ENCODE results near the gene BRICD5. TPM values are rescaled to one million over a fixed set of nuclear protein-coding genes. Genes with fewer than 3 reads are reported as not detected.

The BRICD5 gene
- polyA plus RNA-seq, 1 donor from 2014 or later: 0.35 TPM

DNA sequence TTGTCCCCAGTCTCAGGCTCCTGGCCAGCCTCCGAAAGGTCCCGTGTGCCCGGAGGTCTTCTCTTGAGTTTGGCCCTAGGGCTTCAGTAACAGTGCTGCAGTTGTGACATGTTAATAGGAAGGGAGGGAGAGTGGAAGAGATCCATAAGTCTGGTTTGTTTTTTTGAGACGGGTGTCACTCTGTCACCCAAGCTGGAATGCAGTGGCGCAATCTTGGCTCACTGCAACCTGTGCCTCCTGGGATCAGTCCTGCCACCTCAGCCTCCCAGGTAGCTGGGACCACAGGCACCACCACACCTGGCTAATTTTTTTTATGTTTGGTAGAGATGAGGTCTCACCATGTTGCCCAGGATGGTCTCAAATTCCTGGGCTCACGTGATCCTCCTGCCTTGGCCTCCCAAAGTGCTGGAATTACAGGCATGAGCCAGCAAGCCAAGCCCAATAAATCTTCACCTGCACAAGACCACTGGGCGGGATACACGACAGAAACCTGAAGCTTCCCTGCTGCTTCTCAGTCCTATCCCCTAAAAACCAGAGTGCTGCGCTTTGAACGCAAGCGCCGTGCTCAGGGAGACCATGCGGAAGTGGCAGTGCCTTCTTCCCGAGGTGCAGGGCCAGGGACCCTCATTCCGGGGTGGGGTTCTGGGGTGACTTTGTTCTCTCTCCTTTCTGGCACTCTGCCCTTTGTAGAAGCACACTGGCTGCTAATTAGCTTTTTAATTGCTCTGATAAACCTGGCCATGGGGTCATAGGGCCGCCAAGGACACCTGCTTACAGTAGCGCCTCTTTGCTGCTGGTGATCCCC is 44.2 kb downstream of the BRICD5 start:
- peak overlapping the region in 1 of 3 donors; percentile 31 for H3K27ac Mint-ChIP-seq
- H3K4me3 Mint-ChIP-seq: no peak overlapping the region
- H3K4me1 Mint-ChIP-seq: no peaks in the 10 kb centered on the region
- no peaks in the 10 kb centered on the region for H3K9me3 Mint-ChIP-seq
- no peaks in the 10 kb centered on the region for H3K36me3 Mint-ChIP-seq
- no peaks in the 10 kb centered on the region for H3K27me3 Mint-ChIP-seq

- Mint-ChIP-seq H3K4me3 (no peak overlapping the region), H3K36me3 (no peaks in the 10 kb centered on the region), H3K27me3 (no peaks in the 10 kb centered on the region), H3K4me1 (peaks cover 0 to 2% (median 2%) of the 10 kb centered on the region in 3 donors), H3K9me3 (no peaks in the 10 kb centered on the region), H3K27ac (no peak overlapping the region)
These were observed 44.8 kb downstream of the BRICD5 start for GRCh38 chr16:2165861-2166260.

GRCh38 chr16:2163211-2163881 is 47.3 kb downstream of the BRICD5 start:
- Mint-ChIP-seq H3K4me3 (no peak overlapping the region), H3K27me3 (no peaks in the 10 kb centered on the region), H3K27ac (peak overlapping the region in 1 of 3 donors; percentile 64), H3K4me1 (peaks cover 0 to 8% (median 6%) of the 10 kb centered on the region in 3 donors), H3K36me3 (no peaks in the 10 kb centered on the region), H3K9me3 (no peaks in the 10 kb centered on the region)

GRCh38 chr16:2162676-2163118 is 48.0 kb downstream of the BRICD5 start:
- no peaks in the 10 kb centered on the region for H3K27me3 Mint-ChIP-seq
- no peak overlapping the region for H3K27ac Mint-ChIP-seq
- no peaks in the 10 kb centered on the region for H3K36me3 Mint-ChIP-seq
- peaks cover 0 to 8% (median 8%) of the 10 kb centered on the region in 3 donors for H3K4me1 Mint-ChIP-seq
- H3K4me3 Mint-ChIP-seq: no peak overlapping the region
- no peaks in the 10 kb centered on the region for H3K9me3 Mint-ChIP-seq

GRCh38 chr16:2161911-2162310 is 48.8 kb downstream of the BRICD5 start:
- Mint-ChIP-seq H3K4me3 (peak overlapping the region in 2 of 4 donors; percentile 32 to 63), H3K4me1 (peaks cover 0 to 15% (median 14%) of the 10 kb centered on the region in 3 donors)

DNA sequence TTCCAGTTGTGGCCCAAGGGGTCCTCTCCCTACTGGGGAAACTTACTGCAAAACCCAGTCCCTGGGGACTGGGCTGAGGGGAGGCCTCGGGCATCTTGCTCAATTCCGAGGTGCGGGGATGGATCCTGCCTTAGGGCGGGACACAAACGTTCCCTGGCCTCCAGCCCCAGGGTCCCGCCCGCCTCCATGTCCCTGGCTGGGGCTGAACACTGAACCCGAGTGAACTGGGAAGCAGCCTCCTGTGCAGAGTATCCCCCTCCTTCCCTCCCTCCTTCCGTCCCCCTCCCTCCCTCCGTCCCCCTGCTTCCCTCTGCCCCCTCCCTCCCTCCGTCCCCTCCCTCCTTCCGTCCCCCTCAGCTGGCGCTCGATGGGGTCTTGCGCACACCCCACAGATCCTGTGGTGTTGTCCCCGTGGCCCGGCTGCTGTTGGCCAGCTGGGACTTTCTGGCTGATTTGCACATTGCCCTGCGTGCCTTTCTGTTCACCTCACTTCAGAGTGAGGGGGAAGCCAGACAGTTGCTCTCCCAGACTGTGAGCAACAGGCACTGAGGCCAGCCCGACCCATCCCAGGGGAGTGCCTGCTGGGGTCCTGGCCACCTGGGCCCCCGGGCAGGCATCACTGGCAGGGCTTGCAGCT is 49.6 kb downstream of the BRICD5 start:
- H3K36me3 Mint-ChIP-seq: no peaks in the 10 kb centered on the region
- H3K4me1 Mint-ChIP-seq: peaks cover 0 to 22% (median 21%) of the 10 kb centered on the region in 3 donors
- peak overlapping the region in 1 of 3 donors; percentile 19 for H3K27ac Mint-ChIP-seq
- H3K9me3 Mint-ChIP-seq: no peaks in the 10 kb centered on the region
- H3K27me3 Mint-ChIP-seq: no peaks in the 10 kb centered on the region
- peak overlapping the region in 2 of 4 donors; percentile 17 to 84 for H3K4me3 Mint-ChIP-seq

More at GRCh38 chr16:2161911-2162310, 48.8 kb downstream of the BRICD5 start:
- H3K36me3 Mint-ChIP-seq: no peaks in the 10 kb centered on the region
- H3K9me3 Mint-ChIP-seq: no peaks in the 10 kb centered on the region
- H3K27me3 Mint-ChIP-seq: no peaks in the 10 kb centered on the region
- no peak overlapping the region for H3K27ac Mint-ChIP-seq

Other genes starting within 250 kb of the BRICD5 start
- 6,339 TPM for gene RPS2, start 246.0 kb downstream of the BRICD5 start, polyA plus RNA-seq
- not detected for gene RNF151, start 244.0 kb downstream of the BRICD5 start, polyA plus RNA-seq
- 52.0 TPM for gene TBL3, start 238.8 kb downstream of the BRICD5 start, polyA plus RNA-seq
- not detected for gene NOXO1, start 229.4 kb downstream of the BRICD5 start, polyA plus RNA-seq
- gene GFER, start 226.7 kb downstream of the BRICD5 start, polyA plus RNA-seq: 39.0 TPM
- 4.9 TPM for gene SYNGR3, start 220.9 kb downstream of the BRICD5 start, polyA plus RNA-seq
- 11.0 TPM for gene ZNF598, start 201.0 kb downstream of the BRICD5 start, polyA plus RNA-seq
- gene NPW, start 191.1 kb downstream of the BRICD5 start, polyA plus RNA-seq: not detected
- gene NHERF2, start 184.0 kb downstream of the BRICD5 start, polyA plus RNA-seq: not detected
- gene NTHL1, start 163.0 kb downstream of the BRICD5 start, polyA plus RNA-seq: 35.2 TPM
- gene TSC2, start 162.9 kb downstream of the BRICD5 start, polyA plus RNA-seq: 30.3 TPM
- gene PKD1, start 75.0 kb downstream of the BRICD5 start, polyA plus RNA-seq: 7.4 TPM
- gene RAB26, start 62.2 kb downstream of the BRICD5 start, polyA plus RNA-seq: 0.41 TPM
- 7.0 TPM for gene TRAF7, start 55.1 kb downstream of the BRICD5 start, polyA plus RNA-seq
- gene CASKIN1, start 14.3 kb downstream of the BRICD5 start, polyA plus RNA-seq: not detected
- gene MLST8, start 5.4 kb downstream of the BRICD5 start, polyA plus RNA-seq: 44.1 TPM
- gene PGP, start 4.0 kb upstream of the BRICD5 start, polyA plus RNA-seq: 6.4 TPM
- gene E4F1, start 12.7 kb upstream of the BRICD5 start, polyA plus RNA-seq: 23.2 TPM
- not detected for gene DNASE1L2, start 25.6 kb upstream of the BRICD5 start, polyA plus RNA-seq
- gene ECI1, start 40.7 kb upstream of the BRICD5 start, polyA plus RNA-seq: 65.1 TPM
- gene RNPS1, start 57.3 kb upstream of the BRICD5 start, polyA plus RNA-seq: 330 TPM
- gene ABCA3, start 129.9 kb upstream of the BRICD5 start, polyA plus RNA-seq: 1.7 TPM
- 5.6 TPM for gene CCNF, start 218.6 kb upstream of the BRICD5 start, polyA plus RNA-seq
- 1.0 TPM for gene TEDC2, start 249.2 kb upstream of the BRICD5 start, polyA plus RNA-seq

Measured in IgD-negative memory B cell (primary cell).